HEK293T (cell line): Measurements from ENCODE around the gene DENND1B.

Experiments
- FOXK2 ChIP-seq: fragments of 450-650 bp; IDR thresholded peaks from 2 replicates; pipeline ENCODE4 v1.6.1; 2016; ENCODE audit warnings: mild to moderate bottlenecking
- L3MBTL2 ChIP-seq: fragments of 450-650 bp; conservative IDR thresholded peaks from 2 replicates; pipeline ENCODE4 v1.6.1; 2016; ENCODE audit warnings: mild to moderate bottlenecking
- NFRKB ChIP-seq: fragments of 450-650 bp; IDR thresholded peaks from 2 replicates; pipeline ENCODE4 v1.6.1; 2016; ENCODE audit warnings: mild to moderate bottlenecking, moderate library complexity

DNA sequence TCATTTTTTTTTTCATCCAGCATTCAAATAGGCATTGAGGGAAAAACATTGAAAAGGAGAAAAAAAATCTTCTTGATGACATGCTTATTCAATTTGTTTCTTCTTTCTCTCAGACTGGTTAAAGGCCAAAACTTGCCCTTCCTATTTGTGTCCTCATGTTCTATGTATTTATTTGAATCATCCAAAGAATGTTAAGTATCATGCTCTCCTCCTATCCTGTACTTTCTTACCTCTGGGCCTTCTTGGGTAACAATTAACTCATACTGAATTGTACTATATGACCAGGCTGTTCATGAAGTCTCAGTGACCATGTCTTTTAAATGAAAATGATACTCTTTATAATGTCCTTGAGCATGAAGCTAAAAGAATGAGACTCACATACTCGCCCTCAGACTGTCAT is 36.5 kb upstream of the DENND1B start:
- TF ChIP-seq L3MBTL2: no peak
- TF ChIP-seq NFRKB: no peak
- TF ChIP-seq FOXK2: no peak
